Stimulated activated CD4-positive, alpha-beta T cell treated with anti-CD3 and anti-CD28 coated beads, Interleukin-4, amount 100 ng/mL, for 4 hours (primary cell): ENCODE results near the gene SLC5A8.

Experiments used
- DNase-seq, 2 experiments: peaks; one replicate each; pipeline ENCODE4 v3.0.0-alpha.2; 2020

SLC5A8 gene

GRCh38 chr12:101209319-101210302, at the start of gene SLC5A8:
Gene SLC5A8 (minus strand): TSS chr12:101210238. CDS start chr12:101209848, 390 bp downstream.
- DNase-seq: no peak

- no peak for DNase-seq
Measured at GRCh38 chr12:101257357-101257756, 47.3 kb upstream of the SLC5A8 start.

GRCh38 chr12:101256266-101256665, 46.2 kb upstream of the SLC5A8 start:
- DNase-seq: no peak

- no peak for DNase-seq
Measured at GRCh38 chr12:101243616-101244015, 33.6 kb upstream of the SLC5A8 start.

GRCh38 chr12:101243074-101243473, 33.0 kb upstream of the SLC5A8 start:
- no peak for DNase-seq

GRCh38 chr12:101238800-101239329, 28.8 kb upstream of the SLC5A8 start:
- no peak for DNase-seq

- DNase-seq: no peak
Measured at GRCh38 chr12:101238306-101238705, 28.3 kb upstream of the SLC5A8 start.

- DNase-seq: no peak
Measured at GRCh38 chr12:101235686-101236085, 25.6 kb upstream of the SLC5A8 start.

GRCh38 chr12:101231636-101232035, 21.6 kb upstream of the SLC5A8 start:
- DNase-seq: no peak

- DNase-seq: no peak
Measured at GRCh38 chr12:101230547-101230946, 20.5 kb upstream of the SLC5A8 start.

- no peak for DNase-seq
Measured at GRCh38 chr12:101229841-101230241, 19.8 kb upstream of the SLC5A8 start.

GRCh38 chr12:101221301-101221700, 11.3 kb upstream of the SLC5A8 start:
- DNase-seq: no peak

- no peak for DNase-seq
Measured at GRCh38 chr12:101216810-101217209, 6.8 kb upstream of the SLC5A8 start.

GRCh38 chr12:101207086-101207780, 2.8 kb downstream of the SLC5A8 start:
- DNase-seq: no peak

GRCh38 chr12:101204602-101205304, 5.3 kb downstream of the SLC5A8 start:
- no peak for DNase-seq

- DNase-seq: no peak
Measured at GRCh38 chr12:101200824-101201223, 9.2 kb downstream of the SLC5A8 start.

- no peak for DNase-seq
Measured at GRCh38 chr12:101200145-101200544, 9.9 kb downstream of the SLC5A8 start.

- DNase-seq: no peak
Measured at GRCh38 chr12:101186291-101186690, 23.7 kb downstream of the SLC5A8 start.

GRCh38 chr12:101181776-101182175, 28.3 kb downstream of the SLC5A8 start:
- DNase-seq: no peak

- no peak for DNase-seq
Measured at GRCh38 chr12:101174541-101174940, 35.5 kb downstream of the SLC5A8 start.

- DNase-seq: no peak
Measured at GRCh38 chr12:101173197-101173749, 36.8 kb downstream of the SLC5A8 start.

- no peak for DNase-seq
Measured at GRCh38 chr12:101172316-101172715, 37.7 kb downstream of the SLC5A8 start.

- DNase-seq: no peak
Measured at GRCh38 chr12:101168001-101168400, 42.0 kb downstream of the SLC5A8 start.
